ENCODE results near the gene EYS.

- TF ChIP-seq EZH2 (optimal IDR thresholded peaks at IDR 0.05; ENCODE audit: low read depth, low read length) (no peak), CTCF (IDR thresholded peaks at IDR 0.05; ENCODE audit: low read length) (no peak), EZH2phosphoT487 (IDR thresholded peaks at IDR 0.05; ENCODE audit: low read length) (no peak)
These were observed 889.5 kb downstream of the EYS start for GRCh38 chr6:64817525-64817924.

Measured in MM.1S (cell line).